Transverse colon (tissue), 4 donors: ENCODE data around the gene ADAM22.

Experiments used
- CTCF ChIP-seq, 5 experiments: fragments of 200-600 bp in 3 of 5; fragments of 450-650 bp in 2 of 5; sonication (generic) in 3 of 5; IDR thresholded peaks; 1 replicate in 2 of 5; 2 replicates in 3 of 5; pipeline ENCODE4 v1.5.1; 2016 to 2017; ENCODE audit warnings: antibody characterized with exemption in 5 of 5, inconsistent platforms in 3 of 5, mild to moderate bottlenecking in 2 of 5, moderate library complexity in 1 of 5
- POLR2A ChIP-seq: fragments of 450-650 bp; IDR thresholded peaks from one replicate; pipeline ENCODE4 v1.6.1; 2016; ENCODE audit warnings: antibody characterized with exemption, mild to moderate bottlenecking, moderate library complexity
- POLR2AphosphoS5 ChIP-seq, 3 donors: sonication (generic); formaldehyde crosslinking; IDR thresholded peaks; one replicate each; pipeline ENCODE4 v1.6.1; 2016; ENCODE audit warnings: antibody characterized with exemption in 3 of 3

DNA sequence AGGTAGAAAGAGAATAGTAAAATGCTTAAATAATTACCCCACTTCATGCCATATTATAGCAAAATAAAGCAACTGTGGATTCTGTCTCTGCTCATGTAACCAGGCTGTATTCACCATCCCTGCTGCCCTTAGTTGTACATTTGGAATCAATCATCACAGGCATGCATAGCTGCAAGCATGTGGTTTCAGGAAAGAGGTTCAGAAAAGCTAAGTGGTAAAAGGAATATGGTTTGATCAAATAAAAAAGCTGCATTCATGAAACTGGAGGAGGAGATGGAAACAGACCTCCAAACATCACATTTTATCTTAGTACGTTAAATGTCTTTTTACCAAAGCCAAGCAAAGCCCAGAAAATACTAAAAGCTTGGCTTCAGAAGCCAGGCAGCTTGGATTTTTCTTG, 81.3 kb downstream of the ADAM22 start:
- no peak for TF ChIP-seq POLR2A
- TF ChIP-seq CTCF (IDR thresholded peaks at IDR 0.05) = no peak
- no peak for TF ChIP-seq POLR2AphosphoS5 (IDR thresholded peaks at IDR 0.05)
